GM21447 (cell line): Measurements from ENCODE around the gene IQCF2.
A peak's percentile ranks its signal among the peaks of the same experiment; 100 is the strongest.
"Not testable (repeated sequence)": the region's sequence is repeated elsewhere in the genome, so short reads cannot be mapped to it uniquely, and the experiment has no call there.

Experiments
- ATAC-seq: cut with Tn5 transposase; IDR thresholded peaks from one replicate; pipeline ENCODE4 v1.9.1; 2021; ENCODE audit not compliant: unreplicated experiment

Gene IQCF2

DNA sequence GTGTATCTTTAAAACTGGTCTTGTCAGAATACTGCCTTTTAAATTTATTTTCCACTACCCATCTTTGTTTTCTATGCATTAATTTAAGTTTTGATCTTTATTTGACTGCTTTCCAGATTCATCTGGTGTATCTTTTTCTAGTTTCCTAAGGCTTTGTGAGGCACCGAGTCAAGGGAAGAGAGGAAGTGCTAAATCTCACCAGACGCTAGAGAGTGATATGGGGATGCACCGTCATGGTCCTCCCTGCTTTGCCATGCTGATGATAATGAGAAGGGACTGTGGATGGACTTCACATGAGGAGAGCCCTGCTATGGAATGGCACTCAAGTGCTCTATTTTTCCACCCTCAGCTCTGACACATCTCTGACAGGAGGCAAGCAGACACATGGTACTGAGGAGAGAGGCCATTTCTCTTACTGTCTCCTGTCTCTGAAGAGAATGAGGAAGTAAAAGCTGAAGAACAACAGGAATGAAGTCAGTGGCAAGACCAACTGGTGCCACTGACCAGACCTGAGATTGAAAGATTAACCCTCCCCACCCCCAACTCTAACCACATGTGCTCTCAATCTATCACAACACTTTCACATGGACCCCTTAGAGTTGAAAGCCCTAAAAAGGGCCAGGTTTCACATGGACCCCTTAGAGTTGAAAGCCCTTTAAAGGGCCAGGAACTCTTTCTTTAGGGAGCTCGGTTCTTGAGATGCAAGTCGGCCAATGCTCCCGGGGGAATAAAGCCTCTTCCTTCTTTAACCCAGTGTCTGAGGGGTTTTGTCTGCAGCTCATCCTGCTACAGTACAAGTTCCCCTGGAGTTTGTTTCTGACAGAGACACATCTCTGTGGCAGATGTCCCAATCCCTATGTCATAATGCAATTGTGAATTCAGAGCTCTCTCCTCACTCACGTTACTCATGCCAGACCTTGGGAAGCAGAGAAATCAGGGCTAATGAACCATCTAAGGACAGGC, at the start of gene IQCF2:
Gene IQCF2, plus strand, starts transcription at position 913 of the 963 bp plus-strand sequence. CDS start 52 bp downstream, outside the sequence.
- ATAC-seq, result peak; percentile 48

DNA sequence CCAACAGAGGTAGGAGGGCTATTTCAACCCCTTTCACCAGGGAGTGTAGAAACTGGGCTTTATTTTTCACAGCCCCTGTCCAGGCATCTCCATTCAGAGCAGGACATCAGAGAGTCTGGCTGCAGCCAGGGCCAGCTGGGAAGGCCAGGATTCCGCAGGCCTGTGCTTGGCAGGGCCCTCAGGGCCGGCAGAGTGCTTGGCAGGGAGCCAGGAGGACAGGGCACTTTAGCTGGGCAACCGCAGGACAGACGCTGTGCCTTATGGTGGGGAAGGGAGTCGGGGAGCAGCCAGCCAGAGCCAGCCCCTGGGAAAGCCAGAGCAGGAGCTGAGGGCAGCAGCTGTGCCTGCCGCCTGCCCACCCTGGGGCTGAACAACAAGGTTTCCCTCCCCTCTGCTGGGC, 47.9 kb upstream of the IQCF2 start:
- ATAC-seq, result no peak

DNA sequence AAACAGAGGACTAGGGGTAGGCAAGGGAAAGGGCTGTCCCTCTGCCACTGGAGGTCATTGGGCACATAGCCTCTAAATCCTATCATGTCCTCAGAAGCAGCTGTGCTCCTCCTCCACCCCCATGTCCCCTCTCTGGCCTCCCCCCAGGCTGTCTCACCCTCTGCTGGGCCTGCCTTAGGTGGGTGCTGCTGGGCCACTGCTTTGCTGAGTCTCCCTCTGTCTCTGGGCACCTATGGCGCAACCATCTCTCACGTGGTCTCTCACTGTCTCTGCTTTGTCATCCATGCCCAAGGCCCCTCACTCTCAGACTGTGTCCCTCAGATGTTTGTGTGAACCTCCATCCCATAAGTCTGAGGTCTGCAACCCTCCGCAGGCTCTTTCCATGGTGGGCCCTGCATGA, 47.4 kb upstream of the IQCF2 start:
- ATAC-seq, result no peak

DNA sequence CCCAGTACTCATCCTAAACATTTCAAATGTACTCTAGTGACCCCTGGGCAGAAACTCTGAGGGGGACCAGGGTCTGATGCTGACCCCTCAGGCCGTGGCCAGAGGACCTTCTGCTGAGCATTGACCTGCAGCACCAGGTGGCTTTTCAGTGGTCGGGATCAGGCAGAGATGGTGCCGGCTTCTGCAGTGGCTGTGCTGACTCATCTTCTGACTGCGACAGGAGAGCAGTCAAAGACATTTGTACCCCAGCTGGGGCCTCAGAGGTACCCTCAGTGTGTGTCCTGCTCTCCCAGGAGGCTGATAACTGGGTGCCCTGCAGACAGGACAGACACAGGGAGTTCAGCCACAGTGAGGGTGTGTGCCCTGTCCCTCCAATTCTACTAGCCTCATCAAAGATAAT, 45.8 kb upstream of the IQCF2 start:
- no peak for ATAC-seq

DNA sequence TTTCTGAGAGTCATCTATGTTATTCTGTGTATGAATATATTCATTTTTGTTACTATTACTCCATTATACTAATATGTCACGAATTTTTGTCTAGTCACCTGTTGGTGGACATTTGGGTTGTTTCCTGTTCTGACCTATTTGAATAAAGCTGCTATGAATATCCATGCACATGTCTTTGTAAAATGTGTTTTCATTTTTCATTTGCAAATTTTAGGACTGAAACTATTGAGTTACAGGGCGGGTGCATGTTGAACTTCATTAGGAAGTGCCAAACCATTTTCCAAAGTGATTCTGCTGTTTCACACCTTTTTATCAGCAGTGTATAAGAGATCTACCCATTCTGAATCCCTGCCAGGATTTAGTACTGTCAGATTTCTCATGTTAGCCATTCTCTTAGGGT, 44.7 kb upstream of the IQCF2 start:
- no peak for ATAC-seq

DNA sequence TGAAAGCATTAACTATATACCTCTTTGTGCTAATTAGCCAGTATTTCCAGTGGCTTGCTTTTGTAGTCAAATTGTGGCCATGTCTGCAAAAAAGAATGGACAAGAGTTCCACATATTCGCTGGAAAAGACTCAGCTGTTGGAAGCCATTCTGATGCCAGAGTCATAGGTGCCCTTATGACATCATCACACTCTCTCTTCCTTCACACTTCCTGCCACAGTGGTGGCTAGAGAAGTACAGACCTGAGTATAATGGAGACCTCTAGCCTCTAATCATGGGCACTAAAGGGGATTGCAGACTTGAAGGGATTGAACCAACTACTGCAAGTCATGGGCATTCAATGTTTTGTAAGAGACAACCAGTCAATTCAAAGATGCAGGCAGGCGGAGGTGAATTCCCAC, 44.0 kb upstream of the IQCF2 start:
- no peak for ATAC-seq

DNA sequence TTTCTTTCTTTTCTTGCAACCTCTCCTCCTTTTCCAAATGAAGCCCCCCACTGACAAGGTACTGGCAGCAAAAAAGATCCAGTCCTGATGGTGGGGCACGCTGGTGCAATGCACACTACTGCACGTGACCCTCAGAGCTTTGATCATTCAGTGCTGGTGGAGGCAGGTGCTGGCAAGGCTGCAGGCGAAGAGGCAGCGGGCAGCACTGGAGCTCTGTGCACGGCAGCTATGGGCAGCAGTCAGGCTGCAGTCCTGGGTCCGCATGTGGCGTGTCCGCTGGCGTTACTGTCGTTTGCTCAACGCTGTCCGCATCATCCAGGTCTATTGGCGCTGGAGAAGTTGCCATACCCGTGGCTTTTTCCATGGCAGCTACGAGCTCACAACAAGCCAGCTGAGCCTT, 42.3 kb upstream of the IQCF2 start:
- ATAC-seq, result no peak

DNA sequence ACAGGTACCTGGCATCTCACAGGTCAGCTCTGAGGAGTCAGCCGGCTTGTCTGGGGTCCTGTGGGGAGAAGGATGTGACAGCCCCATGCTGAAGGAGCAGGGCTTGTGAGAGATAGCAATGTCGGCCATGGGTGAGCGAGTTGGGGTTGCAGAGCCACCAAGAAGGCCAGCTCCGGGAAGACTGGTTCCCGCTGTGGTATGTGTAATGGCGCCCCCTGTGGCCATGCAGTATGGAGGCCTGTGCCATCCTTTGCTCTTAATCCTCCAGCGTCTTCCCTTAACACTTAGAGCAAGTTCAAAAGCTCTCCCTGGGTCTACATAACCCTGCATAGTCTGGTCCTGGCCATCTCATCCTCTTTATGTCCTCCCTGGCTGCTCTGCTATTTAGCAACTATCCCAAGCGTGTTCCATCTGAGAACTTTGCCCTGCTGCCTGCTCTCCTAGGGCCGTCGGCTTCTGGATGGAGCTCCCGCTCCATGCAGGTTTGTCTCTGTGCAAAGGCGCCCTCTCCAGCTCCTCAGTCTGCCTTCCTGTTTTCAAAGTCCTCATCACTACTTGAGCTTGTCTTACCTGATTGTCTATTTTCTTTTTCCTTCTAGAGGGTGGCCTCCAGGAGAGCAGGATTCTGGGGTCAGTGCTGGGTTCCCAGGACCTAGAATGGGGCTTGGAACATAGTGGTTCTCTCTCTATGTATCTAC, 41.6 kb upstream of the IQCF2 start:
- ATAC-seq, result no peak

DNA sequence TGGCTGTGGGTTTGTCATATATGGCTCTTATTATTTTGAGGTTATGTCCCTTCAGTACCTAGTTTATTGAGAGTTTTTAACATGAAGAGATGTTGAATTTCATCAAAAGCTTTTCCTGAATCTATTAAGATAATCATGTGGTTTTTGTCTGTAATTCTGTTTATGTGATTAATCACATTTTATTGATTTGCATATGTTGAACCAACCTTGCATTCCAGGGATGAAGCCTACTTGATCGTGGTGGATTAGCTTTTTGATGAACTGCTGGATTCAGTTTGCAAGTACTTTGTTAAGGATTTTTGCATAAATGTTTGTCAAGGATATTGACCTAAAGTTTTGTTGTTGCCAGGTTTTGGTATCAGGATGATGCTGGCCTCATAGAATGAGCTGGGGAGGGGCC, 33.1 kb upstream of the IQCF2 start:
- no peak for ATAC-seq

DNA sequence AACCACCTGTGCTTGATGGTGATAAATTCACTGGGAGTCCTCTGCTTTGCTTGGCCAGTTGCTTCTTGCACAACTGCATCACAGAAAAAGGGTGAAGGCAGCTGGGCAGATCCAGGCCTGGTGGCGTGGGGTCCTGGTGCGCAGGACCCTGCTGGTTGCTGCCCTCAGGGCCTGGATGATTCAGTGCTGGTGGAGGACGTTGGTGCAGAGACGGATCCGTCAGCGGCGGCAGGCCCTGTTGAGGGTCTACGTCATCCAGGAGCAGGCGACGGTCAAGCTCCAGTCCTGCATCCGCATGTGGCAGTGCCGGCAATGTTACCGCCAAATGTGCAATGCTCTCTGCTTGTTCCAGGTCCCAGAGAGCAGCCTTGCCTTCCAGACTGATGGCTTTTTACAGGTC, 31.1 kb upstream of the IQCF2 start:
- no peak for ATAC-seq

DNA sequence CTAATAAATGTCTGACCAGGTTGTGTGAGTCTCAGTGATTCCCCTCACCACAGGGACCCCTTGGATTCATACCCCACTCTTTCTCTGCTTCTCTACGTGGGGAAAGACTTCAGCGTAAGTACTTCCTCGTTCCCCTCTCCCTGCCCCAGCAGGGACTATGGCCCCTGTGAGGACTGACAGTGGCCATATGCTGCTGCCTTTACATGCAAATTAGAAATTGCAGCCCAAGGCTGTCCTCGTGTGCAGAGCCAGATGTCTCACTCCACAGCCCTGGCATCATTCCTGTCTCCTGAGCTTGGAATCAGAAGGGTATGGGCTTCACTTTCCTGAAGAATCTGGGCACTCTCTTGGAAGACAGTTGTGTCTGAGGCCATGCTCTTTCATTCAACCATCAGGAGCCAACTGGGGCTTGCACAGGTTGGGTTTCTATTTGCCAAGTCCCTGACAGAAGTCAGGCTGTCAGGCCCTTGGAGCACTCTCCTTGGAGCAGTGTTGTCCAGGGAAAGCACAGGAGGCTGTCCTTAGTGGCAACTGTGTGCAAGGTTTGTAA, 30.5 kb upstream of the IQCF2 start:
- ATAC-seq, result no peak

DNA sequence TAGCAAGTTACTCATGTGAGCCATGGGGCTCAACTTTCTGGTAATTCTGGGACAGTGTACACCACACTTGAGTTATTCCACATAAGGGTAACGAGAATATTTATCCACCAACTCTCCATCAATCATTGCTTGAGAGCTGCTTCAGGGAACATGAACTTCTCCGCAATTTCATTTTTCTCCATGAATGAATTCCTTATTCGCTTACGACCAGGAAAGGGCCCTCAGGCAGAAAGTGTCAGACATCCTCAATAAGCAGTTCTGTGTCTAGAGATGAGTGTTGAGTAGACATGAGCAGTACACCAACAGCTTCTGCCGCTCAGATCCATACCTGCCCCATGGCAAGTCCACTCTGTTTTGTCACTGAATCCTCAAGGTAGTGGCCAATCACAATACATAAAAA, 24.8 kb upstream of the IQCF2 start:
- no peak for ATAC-seq

DNA sequence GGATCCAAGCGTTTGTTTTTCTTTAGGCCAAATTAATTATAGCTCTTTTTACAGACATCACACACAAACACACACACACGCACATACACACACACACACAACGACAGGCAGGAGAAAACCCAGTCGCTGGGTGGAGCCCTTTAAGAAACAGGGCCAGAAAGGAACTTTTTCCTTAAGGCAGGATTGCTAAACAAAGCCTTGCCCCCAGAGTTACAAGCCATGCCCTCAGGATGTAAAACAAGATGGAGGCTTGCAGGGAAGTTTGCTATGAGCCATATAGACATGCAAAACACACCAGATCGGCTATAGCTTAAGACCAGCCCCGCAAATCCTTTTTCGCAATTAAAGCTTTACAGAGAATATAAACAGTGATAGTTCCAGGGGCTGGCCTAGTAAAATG, 16.3 kb upstream of the IQCF2 start:
- ATAC-seq, result no peak

DNA sequence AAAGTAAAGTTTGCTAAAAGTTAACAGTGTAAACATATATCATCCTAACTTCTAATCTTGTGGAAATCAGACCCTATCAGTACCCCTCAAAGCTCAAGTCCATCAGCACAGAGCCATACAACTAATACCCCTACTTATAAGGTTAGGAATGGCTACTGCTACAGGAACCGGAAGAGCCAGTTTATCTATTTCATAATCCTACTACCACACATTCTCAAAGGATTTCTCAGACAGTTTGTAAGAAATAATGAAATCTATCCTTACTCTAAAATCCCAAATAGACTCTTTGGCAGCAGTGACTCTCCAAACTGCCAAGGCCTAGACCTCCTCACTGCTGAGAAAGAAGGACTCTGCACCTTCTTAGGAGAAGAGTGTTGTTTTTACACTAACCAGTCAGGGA, 6.0 kb upstream of the IQCF2 start:
- not testable (repeated sequence) for ATAC-seq

DNA sequence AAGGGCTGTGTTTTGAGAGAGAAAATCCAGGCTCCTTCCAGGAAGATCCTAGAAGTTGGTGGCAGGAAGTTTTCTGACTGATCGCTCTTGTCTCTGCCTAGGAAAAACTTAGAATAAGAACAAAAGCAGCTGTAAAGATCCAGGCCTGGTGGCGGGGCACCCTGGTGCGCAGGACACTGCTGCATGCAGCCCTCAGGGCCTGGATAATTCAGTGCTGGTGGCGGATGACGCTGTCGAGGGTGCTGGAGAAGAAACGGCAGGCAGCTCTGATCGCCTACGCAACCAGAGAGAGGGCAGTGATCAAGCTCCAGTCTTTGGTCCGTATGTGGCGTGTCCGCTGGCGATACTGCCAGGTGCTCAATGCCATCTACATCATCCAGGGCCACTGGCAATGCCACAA, 1.5 kb downstream of the IQCF2 start:
- ATAC-seq, result no peak

DNA sequence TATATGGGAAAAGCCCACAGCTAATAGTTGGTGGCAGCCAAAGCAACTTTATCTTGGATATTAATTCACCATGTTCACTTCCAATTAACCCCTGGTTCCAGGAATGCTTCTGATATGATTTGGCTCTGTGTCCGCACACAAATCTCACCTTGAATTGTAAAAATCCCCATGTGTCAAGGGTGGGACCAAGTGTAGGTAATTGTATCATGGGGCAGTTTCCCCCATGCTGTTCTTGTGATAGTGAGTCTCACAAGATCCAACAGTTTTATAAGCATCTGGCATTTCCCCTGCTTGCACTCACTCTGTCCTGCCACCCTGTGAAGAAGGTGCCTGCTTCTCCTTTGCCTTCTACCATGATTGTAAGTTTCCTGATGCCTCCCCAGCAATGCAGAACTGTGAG, 7.5 kb downstream of the IQCF2 start:
- ATAC-seq, result not testable (repeated sequence)

DNA sequence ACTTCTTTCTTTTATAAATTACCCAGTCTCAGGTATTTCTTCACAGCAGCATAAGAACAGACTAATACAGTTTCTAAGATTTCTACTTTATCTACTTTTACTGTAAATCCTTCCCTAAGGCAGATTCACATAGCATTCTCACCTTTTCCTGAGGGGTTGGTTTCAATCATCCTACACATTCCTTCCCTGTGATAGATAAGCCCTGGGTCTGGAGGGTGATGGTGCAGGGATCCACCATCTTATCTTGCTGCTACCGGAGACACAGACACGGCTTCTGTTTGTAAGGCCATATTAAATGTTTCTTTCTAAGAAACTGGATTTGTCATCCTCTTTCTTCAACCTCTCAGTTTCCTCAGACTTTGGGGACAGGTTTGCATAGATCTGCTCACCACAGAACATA, 7.9 kb downstream of the IQCF2 start:
- no peak for ATAC-seq

DNA sequence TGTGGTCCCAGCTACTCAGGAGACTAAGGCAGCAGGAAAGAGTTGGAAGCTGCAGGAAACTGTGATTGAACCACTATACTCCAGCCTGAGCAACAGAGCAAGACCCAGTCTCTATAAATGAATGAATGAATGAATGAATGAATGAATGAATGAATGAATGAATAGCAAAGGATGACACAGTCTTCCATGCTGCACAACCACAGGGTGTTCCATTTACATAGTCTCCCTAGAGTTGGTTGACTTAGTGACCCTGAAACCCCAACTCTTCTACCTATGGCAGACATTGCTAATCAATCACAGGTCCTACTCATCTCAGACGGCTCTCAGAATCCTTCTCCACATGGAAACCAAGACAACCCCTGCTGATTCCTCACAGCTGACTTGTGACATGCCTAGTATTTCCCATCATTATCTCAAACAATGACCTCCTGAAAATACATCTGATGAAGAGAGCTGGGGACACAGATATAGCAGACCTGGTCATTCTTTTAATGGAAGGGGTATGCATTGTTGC, 11.9 kb downstream of the IQCF2 start:
- no peak for ATAC-seq

DNA sequence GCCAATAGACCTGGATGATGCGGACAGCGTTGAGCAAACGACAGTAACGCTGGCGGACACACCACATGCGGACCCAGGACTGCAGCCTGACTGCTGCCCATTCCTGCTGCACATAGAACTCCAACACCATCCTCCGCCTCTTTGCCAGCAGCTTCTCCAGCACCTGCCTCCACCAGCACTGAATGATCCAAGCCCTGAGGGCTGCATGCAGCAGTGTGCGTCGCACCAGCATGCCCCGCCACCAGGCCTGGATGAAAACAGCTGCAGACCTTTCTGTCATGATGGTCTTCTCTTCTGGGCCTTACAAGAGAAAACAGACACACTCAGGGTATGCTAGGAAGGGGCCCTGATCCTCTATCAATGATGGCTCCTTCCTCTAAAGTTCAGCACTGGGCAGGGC, 12.5 kb downstream of the IQCF2 start:
- ATAC-seq, result no peak

DNA sequence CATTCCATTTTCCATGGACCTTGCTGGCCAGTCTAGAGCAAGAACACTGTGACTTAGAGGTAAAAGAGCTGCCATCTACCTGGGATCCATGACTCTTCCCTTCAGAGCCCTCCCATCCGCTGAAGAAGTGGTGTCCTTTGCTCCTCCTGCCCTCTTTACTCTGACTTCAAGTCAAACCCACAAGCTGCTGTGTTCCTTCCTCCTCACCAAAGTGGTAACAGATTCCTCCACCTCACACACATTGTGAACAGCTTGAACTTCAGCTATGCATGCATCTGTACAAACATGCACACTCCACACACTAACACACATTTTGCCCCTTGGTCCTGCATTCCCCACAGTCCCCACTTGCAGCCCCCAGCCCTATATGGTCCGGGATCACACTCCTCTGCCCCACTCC, 13.0 kb downstream of the IQCF2 start:
- no peak for ATAC-seq

DNA sequence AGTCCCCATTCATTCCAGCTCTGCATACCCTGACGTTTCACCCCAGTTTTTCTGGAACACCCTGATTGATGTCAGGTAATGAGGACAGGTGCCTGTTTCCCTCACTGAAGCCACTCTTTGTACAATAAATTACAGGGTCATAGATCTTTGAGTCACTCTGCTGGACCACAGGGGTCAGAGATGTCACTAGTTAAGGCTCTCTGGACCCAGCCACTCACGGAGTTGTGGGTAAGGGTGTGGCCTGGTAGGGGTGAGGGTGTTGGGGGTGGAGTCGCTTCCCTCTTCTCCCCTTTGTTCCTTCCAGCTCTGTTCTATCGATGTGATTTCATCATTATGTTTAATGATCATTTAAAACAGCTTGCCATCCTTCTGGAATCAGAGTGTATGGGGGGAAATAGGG, 13.5 kb downstream of the IQCF2 start:
- no peak for ATAC-seq

DNA sequence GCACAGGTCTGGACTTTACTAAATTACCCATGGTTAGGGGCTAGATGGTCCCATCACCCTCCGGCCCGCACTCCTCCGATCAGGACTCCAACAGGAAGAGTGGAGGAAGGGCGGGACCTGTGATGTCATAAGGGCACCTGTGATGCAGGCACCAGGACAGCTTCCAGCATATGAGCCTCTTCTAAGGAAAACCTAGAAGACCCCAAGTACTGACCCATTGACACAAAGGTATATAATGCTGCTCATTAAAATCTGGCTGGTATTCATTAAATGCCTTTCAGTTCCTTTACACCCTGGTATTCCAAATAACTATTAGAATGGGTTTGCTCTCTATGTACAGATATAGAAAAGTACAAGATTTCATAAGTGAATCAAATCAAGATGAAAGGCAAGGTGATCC, 14.1 kb downstream of the IQCF2 start, which contains the start of gene IQCF5:
Gene IQCF5, minus strand, starts transcription at position 101 of the 400 bp plus-strand sequence. Its CDS starts 70 bp downstream, at position 31.
- no peak for ATAC-seq
